ENCODE data around the gene ACOT6. TPM values are rescaled to one million over a fixed set of nuclear protein-coding genes. Genes with fewer than 3 reads are reported as not detected.
"Not testable (repeated sequence)": the region's sequence is repeated elsewhere in the genome, so short reads cannot be mapped to it uniquely, and the experiment has no call there.

ACOT6 gene
- total RNA-seq, 2 experiments from 2014 or later: not detected

DNA sequence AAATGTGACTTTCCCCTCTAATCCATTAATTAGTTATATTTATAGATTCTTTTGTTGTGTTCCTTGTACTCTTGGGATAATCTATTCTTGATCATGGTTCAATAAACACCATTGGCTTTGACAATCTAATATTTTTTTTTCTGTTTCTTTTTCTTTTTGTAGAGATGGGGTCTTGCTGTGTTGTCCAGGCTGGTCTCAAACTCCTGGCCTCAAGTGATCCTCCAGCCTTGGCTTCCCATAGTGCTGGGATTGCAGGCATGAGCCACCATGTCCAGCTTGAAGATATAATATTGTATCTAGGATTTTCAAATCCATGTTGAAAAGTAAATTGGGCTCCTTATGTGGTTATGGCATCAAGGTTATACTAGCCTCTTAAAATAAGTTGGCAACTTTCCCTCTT lies 38.7 kb downstream of the ACOT6 start:
- H3K36me3 Mint-ChIP-seq (ENCODE audit: low read depth): peaks cover 6% of the 10 kb centered on the region
- intact Hi-C loops (cut with micrococcal nuclease): no loop called here
- ATAC-seq (no peak), DNase-seq (no peak)
- POLR2A ChIA-PET: no interaction called here
- CTCF ChIA-PET: interaction anchor here (0.7 kb wide), 1 partner anchor 141 kb away, joined by 3 read pairs; no protein-coding TSS in a partner anchor
- no peak overlapping the region for H3K4me3 Mint-ChIP-seq
- H3K4me1 Mint-ChIP-seq (ENCODE audit: low read depth): no peaks in the 10 kb centered on the region
- TF ChIP-seq, protein P1, sequence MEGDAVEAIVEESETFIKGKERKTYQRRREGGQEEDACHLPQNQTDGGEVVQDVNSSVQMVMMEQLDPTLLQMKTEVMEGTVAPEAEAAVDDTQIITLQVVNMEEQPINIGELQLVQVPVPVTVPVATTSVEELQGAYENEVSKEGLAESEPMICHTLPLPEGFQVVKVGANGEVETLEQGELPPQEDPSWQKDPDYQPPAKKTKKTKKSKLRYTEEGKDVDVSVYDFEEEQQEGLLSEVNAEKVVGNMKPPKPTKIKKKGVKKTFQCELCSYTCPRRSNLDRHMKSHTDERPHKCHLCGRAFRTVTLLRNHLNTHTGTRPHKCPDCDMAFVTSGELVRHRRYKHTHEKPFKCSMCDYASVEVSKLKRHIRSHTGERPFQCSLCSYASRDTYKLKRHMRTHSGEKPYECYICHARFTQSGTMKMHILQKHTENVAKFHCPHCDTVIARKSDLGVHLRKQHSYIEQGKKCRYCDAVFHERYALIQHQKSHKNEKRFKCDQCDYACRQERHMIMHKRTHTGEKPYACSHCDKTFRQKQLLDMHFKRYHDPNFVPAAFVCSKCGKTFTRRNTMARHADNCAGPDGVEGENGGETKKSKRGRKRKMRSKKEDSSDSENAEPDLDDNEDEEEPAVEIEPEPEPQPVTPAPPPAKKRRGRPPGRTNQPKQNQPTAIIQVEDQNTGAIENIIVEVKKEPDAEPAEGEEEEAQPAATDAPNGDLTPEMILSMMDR (IDR thresholded peaks at IDR 0.05): no peak
- H3K27me3 Mint-ChIP-seq: no peaks in the 10 kb centered on the region
- no peaks in the 10 kb centered on the region for H3K9me3 Mint-ChIP-seq
- no peak overlapping the region for H3K27ac Mint-ChIP-seq

DNA sequence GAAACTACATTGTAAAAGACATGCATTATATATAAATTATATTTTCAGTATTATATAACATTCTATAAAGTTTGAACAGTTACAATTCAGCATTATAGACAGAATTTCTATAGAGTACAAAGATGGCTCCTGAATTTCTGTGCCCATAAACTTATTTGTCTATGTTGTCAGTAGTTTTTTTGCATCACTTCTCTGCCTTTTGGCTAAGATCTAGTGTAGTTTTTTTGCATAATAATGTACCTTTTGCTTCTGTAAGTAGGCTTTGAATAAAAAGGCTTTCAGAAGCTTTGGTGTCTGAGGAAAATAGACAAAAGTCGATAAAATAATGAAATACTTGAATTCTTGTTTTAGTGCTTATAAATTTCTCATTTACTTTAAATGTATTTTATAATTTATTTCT lies 43.5 kb downstream of the ACOT6 start:
- no peak for ATAC-seq
- no peaks in the 10 kb centered on the region for H3K27me3 Mint-ChIP-seq

DNA sequence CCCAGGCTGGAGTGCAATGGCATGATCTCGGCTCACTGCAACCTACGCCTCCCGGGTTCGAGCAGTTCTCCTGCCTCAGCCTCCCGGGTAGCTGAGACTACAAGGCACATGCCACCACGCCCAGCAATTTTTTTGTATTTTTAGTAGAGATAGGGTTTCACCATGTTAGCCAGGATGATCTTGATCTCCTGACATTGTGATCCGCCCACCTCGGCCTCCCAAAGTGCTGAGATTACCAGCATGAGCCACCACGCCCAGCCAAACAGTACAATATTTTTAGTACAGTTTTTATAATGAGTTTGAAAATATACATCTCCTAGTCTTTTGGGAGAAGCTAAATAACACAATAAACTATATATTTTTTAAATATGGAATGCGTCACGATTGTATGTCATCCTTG lies 46.9 kb downstream of the ACOT6 start:
- ATAC-seq; H3K9me3 Mint-ChIP-seq; H3K4me1 Mint-ChIP-seq (ENCODE audit: low read depth); CTCF ChIA-PET; POLR2A ChIA-PET; H3K4me3 Mint-ChIP-seq; H3K27ac Mint-ChIP-seq; H3K27me3 Mint-ChIP-seq; intact Hi-C loops (cut with micrococcal nuclease); H3K36me3 Mint-ChIP-seq (ENCODE audit: low read depth); DNase-seq: not testable (repeated sequence)

More for the DNA sequence above, 43.5 kb downstream of the ACOT6 start:
- Mint-ChIP-seq H3K4me1 (ENCODE audit: low read depth) (no peaks in the 10 kb centered on the region), H3K4me3 (no peak overlapping the region), H3K9me3 (no peaks in the 10 kb centered on the region), H3K36me3 (ENCODE audit: low read depth) (peaks cover 6% of the 10 kb centered on the region), H3K27ac (no peak overlapping the region)
- POLR2A ChIA-PET: no interaction called here
- TF ChIP-seq, protein P1 (IDR thresholded peaks at IDR 0.05): no peak
- CTCF ChIA-PET: no interaction called here
- intact Hi-C loops (cut with micrococcal nuclease): no loop called here
- no peak for DNase-seq

DNA sequence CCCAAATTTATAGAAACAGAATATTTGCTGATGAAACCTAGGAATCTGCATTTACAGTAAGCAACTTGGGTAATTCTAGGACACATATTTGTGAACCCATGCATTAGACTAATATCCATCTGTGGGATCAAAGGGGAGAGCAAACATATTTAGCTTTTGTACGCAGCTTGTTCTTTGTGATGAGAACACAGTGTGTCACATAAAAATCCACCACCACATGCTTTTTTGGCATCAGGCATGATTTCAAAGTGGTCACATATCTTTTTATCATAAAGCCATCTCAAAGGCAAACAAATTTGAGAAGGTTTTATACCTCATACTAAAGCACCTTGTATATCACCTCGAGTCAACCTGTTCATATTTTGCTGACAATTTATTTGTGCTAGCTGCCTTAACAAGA lies 48.2 kb downstream of the ACOT6 start:
- intact Hi-C loops (cut with micrococcal nuclease): no loop called here
- H3K9me3 Mint-ChIP-seq: no peaks in the 10 kb centered on the region
- H3K36me3 Mint-ChIP-seq (ENCODE audit: low read depth): no peaks in the 10 kb centered on the region
- DNase-seq (no peak), ATAC-seq (no peak)
- TF ChIP-seq, protein P1 (IDR thresholded peaks at IDR 0.05): no peak
- CTCF ChIA-PET: interaction anchor here (1.2 kb wide), 1 partner anchor 13 kb away, joined by 4 read pairs; no protein-coding TSS in a partner anchor
- POLR2A ChIA-PET: no interaction called here
- no peak overlapping the region for H3K27ac Mint-ChIP-seq
- H3K4me1 Mint-ChIP-seq (ENCODE audit: low read depth): peaks cover 2% of the 10 kb centered on the region
- H3K4me3 Mint-ChIP-seq: no peak overlapping the region
- no peaks in the 10 kb centered on the region for H3K27me3 Mint-ChIP-seq

DNA sequence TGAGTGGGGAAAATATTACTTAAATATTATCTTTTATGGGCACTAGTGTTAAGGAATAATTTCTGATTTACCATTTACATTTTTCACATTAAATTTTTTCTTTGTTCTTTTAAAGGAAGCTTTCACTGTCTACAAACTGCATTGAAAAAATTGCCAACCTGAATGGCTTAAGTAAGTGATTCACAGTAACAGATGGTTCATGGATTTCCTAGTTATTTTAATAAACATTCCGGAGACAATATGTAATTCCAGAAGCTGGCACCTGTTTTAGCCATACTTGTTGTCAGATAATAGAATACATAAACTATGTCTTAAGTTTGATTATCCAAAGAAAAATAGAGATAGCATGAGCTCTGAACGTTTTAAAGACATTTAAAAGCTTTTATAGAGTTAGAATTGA lies 49.6 kb downstream of the ACOT6 start:
- intact Hi-C loops (cut with micrococcal nuclease): no loop called here
- no peak overlapping the region for H3K27ac Mint-ChIP-seq
- no peak for ATAC-seq
- TF ChIP-seq, protein P1 (IDR thresholded peaks at IDR 0.05): no peak
- no peaks in the 10 kb centered on the region for H3K9me3 Mint-ChIP-seq
- ChIA-PET CTCF (interaction anchor here (0.6 to 1.4 kb wide), 2 partner anchors 28 to 347 kb away, joined by 3 to 4 read pairs; no protein-coding TSS in a partner anchor), POLR2A (no interaction called here)
- H3K36me3 Mint-ChIP-seq (ENCODE audit: low read depth): no peaks in the 10 kb centered on the region
- peaks cover 2% of the 10 kb centered on the region for H3K4me1 Mint-ChIP-seq (ENCODE audit: low read depth)
- no peaks in the 10 kb centered on the region for H3K27me3 Mint-ChIP-seq
- H3K4me3 Mint-ChIP-seq: no peak overlapping the region
- no peak for DNase-seq

All from activated CD8-positive, alpha-beta T cell treated with anti-CD3 and anti-CD28 coated beads for 36 hours (primary cell).